Ishikawa (cell line): Measurements from ENCODE around the gene PHRF1.

Source experiments
- CEBPB ChIP-seq: IDR thresholded peaks from 2 replicates; pipeline ENCODE4 v1.6.1; 2012
- CREB1 ChIP-seq: IDR thresholded peaks from 2 replicates; pipeline ENCODE4 v1.6.1; 2012; ENCODE audit warnings: low read depth
- EGR1 ChIP-seq: IDR thresholded peaks from 2 replicates; pipeline ENCODE4 v1.6.1; 2012
- EP300 ChIP-seq: IDR thresholded peaks from 2 replicates; pipeline ENCODE4 v1.6.1; 2012; ENCODE audit warnings: borderline replicate concordance
- FOXM1 ChIP-seq: IDR thresholded peaks from 2 replicates; pipeline ENCODE4 v1.6.1; 2012; ENCODE audit warnings: low read depth, borderline replicate concordance
- NFIC ChIP-seq: IDR thresholded peaks from 2 replicates; pipeline ENCODE4 v1.6.1; 2012
- RAD21 ChIP-seq: IDR thresholded peaks from 2 replicates; pipeline ENCODE4 v1.6.1; 2012; ENCODE audit warnings: low read depth
- TAF1 ChIP-seq: IDR thresholded peaks from 2 replicates; pipeline ENCODE4 v1.6.1; 2012; ENCODE audit warnings: low read depth, mild to moderate bottlenecking
- TCF12 ChIP-seq: IDR thresholded peaks from 2 replicates; pipeline ENCODE4 v1.6.1; 2012; ENCODE audit warnings: low read depth
- TEAD4 ChIP-seq: IDR thresholded peaks from 2 replicates; pipeline ENCODE4 v1.6.1; 2012
- USF1 ChIP-seq: IDR thresholded peaks from 2 replicates; pipeline ENCODE4 v1.6.1; 2012
- YY1 ChIP-seq: IDR thresholded peaks from 2 replicates; pipeline ENCODE4 v1.6.1; 2012; ENCODE audit warnings: low read depth
- ZBTB7A ChIP-seq: IDR thresholded peaks from 2 replicates; pipeline ENCODE4 v1.6.1; 2012; ENCODE audit warnings: low read depth
- TF ChIP-seq, protein P1 (sequence below): IDR thresholded peaks from 2 replicates; pipeline ENCODE4 v1.6.1; 2012
- TF ChIP-seq, protein P2 (sequence below): IDR thresholded peaks from 2 replicates; pipeline ENCODE4 v1.6.1; 2012; ENCODE audit warnings: low read depth, mild to moderate bottlenecking

PHRF1 gene

GRCh38 chr11:611001-611996 lies 35.0 kb downstream of the PHRF1 start:
- TF ChIP-seq CEBPB = no peak
- no peak for TF ChIP-seq TEAD4
- TF ChIP-seq NFIC = no peak
- no peak for TF ChIP-seq TCF12
- TF ChIP-seq YY1 = no peak
- no peak for TF ChIP-seq ZBTB7A
- TF ChIP-seq EP300 = no peak
- no peak for TF ChIP-seq FOXM1
- TF ChIP-seq, protein P1, sequence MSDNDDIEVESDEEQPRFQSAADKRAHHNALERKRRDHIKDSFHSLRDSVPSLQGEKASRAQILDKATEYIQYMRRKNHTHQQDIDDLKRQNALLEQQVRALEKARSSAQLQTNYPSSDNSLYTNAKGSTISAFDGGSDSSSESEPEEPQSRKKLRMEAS = no peak
- TF ChIP-seq, protein P2, sequence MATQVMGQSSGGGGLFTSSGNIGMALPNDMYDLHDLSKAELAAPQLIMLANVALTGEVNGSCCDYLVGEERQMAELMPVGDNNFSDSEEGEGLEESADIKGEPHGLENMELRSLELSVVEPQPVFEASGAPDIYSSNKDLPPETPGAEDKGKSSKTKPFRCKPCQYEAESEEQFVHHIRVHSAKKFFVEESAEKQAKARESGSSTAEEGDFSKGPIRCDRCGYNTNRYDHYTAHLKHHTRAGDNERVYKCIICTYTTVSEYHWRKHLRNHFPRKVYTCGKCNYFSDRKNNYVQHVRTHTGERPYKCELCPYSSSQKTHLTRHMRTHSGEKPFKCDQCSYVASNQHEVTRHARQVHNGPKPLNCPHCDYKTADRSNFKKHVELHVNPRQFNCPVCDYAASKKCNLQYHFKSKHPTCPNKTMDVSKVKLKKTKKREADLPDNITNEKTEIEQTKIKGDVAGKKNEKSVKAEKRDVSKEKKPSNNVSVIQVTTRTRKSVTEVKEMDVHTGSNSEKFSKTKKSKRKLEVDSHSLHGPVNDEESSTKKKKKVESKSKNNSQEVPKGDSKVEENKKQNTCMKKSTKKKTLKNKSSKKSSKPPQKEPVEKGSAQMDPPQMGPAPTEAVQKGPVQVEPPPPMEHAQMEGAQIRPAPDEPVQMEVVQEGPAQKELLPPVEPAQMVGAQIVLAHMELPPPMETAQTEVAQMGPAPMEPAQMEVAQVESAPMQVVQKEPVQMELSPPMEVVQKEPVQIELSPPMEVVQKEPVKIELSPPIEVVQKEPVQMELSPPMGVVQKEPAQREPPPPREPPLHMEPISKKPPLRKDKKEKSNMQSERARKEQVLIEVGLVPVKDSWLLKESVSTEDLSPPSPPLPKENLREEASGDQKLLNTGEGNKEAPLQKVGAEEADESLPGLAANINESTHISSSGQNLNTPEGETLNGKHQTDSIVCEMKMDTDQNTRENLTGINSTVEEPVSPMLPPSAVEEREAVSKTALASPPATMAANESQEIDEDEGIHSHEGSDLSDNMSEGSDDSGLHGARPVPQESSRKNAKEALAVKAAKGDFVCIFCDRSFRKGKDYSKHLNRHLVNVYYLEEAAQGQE = no peak
- TF ChIP-seq USF1 = no peak
- no peak for TF ChIP-seq RAD21
- TF ChIP-seq TAF1 = no peak
- TF ChIP-seq EGR1 = no peak

DNA sequence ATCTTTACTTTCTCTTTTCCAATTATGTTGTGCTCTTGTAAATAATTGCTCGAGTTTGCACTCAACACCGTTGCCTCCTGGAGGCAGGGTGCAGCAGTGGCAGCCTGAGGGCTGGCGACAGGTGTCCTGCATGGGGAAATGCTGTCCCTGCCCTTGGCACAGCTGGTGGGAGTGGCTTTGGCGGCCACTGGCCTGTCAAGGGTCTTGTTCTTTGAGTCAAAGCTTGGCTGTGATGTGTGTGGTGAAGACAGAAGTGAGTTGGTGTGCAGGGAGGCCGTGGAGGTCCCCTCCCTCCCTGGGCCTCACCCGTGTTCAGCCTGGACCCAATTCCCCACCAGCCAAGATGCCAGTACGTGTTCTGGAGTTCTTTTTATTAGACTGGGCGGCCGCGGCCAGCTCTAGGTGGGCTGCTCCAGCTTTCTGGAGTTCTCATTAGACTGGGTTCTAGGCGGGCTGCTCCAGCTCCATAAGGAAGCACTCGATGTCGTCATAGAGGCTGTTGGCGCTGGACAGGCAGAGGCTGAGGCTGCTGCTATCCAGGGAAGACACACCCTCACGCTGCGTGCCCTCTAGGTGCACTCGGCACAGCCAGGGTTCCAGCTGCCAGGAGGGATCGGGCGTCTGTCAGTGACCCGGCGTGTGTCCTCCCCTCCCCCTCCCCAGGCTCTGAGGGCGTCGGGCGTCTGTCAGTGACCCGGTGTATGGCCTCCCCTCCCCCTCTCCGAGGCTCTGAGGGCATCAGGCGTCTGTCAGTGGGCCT lies 36.1 kb downstream of the PHRF1 start:
- TF ChIP-seq, protein P2 = no peak
- no peak; the same call in 1 of the 2 replicates for TF ChIP-seq TCF12
- TF ChIP-seq CREB1 = no peak
- TF ChIP-seq EP300 = no peak
- TF ChIP-seq ZBTB7A = no peak
- TF ChIP-seq TEAD4 = no peak
- TF ChIP-seq USF1 = no peak
- TF ChIP-seq EGR1 = no peak
- TF ChIP-seq CEBPB = no peak
- TF ChIP-seq, protein P1 = no peak; the same call in 1 of the 2 replicates
- TF ChIP-seq RAD21 = no peak
- TF ChIP-seq NFIC = no peak
- no peak for TF ChIP-seq TAF1
- TF ChIP-seq YY1 = no peak
- TF ChIP-seq FOXM1 = no peak

DNA sequence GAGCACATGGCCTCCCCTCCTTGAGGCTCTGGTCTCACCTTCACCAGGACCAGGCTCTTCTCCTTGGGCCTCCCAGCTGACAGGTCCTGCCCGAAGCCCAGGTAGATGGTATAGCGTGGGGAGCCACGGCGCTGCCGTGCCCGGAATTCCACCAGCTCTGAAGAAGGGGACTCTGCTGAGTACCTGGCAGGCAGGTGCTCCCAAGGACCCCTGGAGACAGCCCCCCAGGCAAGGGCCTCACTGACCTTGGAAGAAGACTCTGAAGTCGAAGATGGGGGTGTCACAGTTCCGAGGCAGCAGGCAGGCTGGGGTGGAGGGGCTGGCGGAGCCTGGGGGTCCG lies 36.7 kb downstream of the PHRF1 start:
- no peak for TF ChIP-seq NFIC
- TF ChIP-seq, protein P1 = peak; percentile 58; the same call in 1 of the 2 replicates
- TF ChIP-seq TCF12 = no peak; the same call in 1 of the 2 replicates

GRCh38 chr11:613369-613968 lies 37.2 kb downstream of the PHRF1 start:
- TF ChIP-seq, protein P1 = no peak
- no peak for TF ChIP-seq USF1
- no peak for TF ChIP-seq ZBTB7A
- TF ChIP-seq YY1 = no peak
- TF ChIP-seq RAD21 = no peak
- TF ChIP-seq, protein P2 = no peak
- no peak for TF ChIP-seq CEBPB
- no peak for TF ChIP-seq EGR1
- TF ChIP-seq TCF12 = no peak
